NT2/D1 (cell line): ENCODE data around the gene DCTN5.

Source experiments
- SUZ12 ChIP-seq: IDR thresholded peaks from 2 replicates; pipeline ENCODE4 v1.6.1; 2011; ENCODE audit not compliant: insufficient read length, insufficient read depth; ENCODE audit errors: extremely low read depth
- ZNF274 ChIP-seq: IDR thresholded peaks from 2 replicates; pipeline ENCODE4 v1.6.1; 2011; ENCODE audit warnings: mild to moderate bottlenecking, low read depth, low read length

DNA sequence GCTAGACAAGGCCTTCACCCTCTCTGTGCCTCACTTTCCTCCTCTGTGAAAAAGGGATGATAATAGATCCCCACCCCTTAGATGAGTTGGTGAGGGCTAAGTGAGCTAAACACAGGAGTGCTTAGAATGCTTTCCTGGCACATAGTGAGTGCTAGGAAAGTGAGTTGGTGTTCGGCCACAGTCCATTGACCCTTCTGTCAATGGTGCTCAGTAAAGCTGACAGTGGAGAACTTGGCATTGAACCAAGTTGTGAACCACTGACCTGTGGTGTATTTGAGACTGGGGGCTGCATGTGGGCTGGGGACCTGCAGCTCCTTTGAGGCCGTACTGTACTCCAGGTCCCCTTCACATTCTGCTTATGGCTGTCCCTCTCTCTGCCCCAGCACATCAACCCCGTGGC, 42.2 kb downstream of the DCTN5 start:
- TF ChIP-seq SUZ12 (no peak), ZNF274 (no peak)
